Pancreas (tissue), 10 donors: ENCODE measurements around the gene MPO. TPM values are rescaled to one million over a fixed set of nuclear protein-coding genes. Genes with fewer than 3 reads are reported as not detected.

Source experiments
- ATAC-seq, 4 donors: fragments of 200-7000 bp; cut with Tn5 transposase; one replicate each; pipeline versions ENCODE4 v1.8.0 to v1.9.1; 2020; ENCODE audit warnings: mild to moderate bottlenecking in 4 of 4, moderate library complexity in 4 of 4
- DNase-seq, 6 donors: peaks; one replicate each; pipeline ENCODE4 v3.0.0-alpha.2; 2020
- FAIRE-seq: peaks from 2 replicates; lab custom pipeline; 2012; peaks lifted over from hg19 to GRCh38; lab: Jason Lieb, UNC
- H3K27ac ChIP-seq, 4 donors: fragments of 200-600 bp; sonication (generic); 1 replicate in 3 of 4; 2 replicates in 1 of 4; pipeline versions ENCODE4 v1.5.0 to v1.8.0; 2020
- H3K27me3 ChIP-seq, 4 donors: fragments of 200-600 bp; one replicate each; pipeline ENCODE4 v1.8.0; 2021
- H3K36me3 ChIP-seq, 3 donors: fragments of 200-600 bp; sonication (generic) in 1 of 3; one replicate each; pipeline versions ENCODE4 v1.5.0 to v1.8.0; 2020 to 2021
- H3K4me1 ChIP-seq, 3 donors: fragments of 200-600 bp; one replicate each; pipeline ENCODE4 v1.8.0; 2021
- H3K4me3 ChIP-seq, 4 donors: fragments of 200-600 bp; sonication (generic) in 2 of 4; one replicate each; pipeline versions ENCODE4 v1.5.0 to v1.8.0; 2020 to 2021
- H3K9me3 ChIP-seq, 4 donors: fragments of 200-600 bp; one replicate each; pipeline ENCODE4 v1.8.0; 2021
- WGBS, 2 donors: extraction: QIAGEN DNeasy Blood & Tissue Kit; methylation state at CpG; one replicate each; pipeline ENCODE4 v1.1.7; 2013; 5-methylcytosine and 5-hydroxymethylcytosine counted together
- intact Hi-C, 3 donors: fragments of 100-400 bp; cut with DNase I; formaldehyde crosslinking; loops; one replicate each; pipeline versions ENCODE4 v1.11.1 to v1.14.2; 2022
- polyA plus RNA-seq, 2 donors: library from polyadenylated mRNA; stranded (reverse); fragments of 200-250 nt; gene quantifications; one replicate each; pipeline ENCODE4 v1.2.3, GENCODE V29; 2013
- total RNA-seq, 6 donors: library from RNA; stranded (reverse); fragmentation: NEBNext Ultra II Directional in 4 of 6; extraction: Animal tissue kit (Norgen Biotek cat#: 25700) in 4 of 6; gene quantifications; one replicate each; pipeline versions ENCODE4 v1.2.1 to v1.2.4, GENCODE V29; 2021 to 2023
- TF ChIP-seq, protein P1 (sequence below), 4 donors: fragments of 200-600 bp; sonication (generic) in 3 of 4; IDR thresholded peaks; one replicate each; pipeline versions ENCODE4 v1.5.0 to v1.8.0; 2021; ENCODE audit warnings: antibody characterized with exemption in 4 of 4
- donor health status: healthy with polysubstance abuse.
- donor health status: DM: no; HTN: no; CAD: no; lungs with moderate emphysema.
- donor health status: DM: no; HTN: no; CAD: no.
- donor health status: control.
- donor health status: control.
- donor health status: Bipolar disorder and iron deficiency.
- donor health status: DM: yes; HTN: yes; CAD: no.
- donor health status: DM: no; HTN: no; CAD: no.
- donor health status: DM: no; HTN: no; CAD: no.
- donor health status: DM: yes; HTN: yes; CAD: no.

MPO gene
- total and polyA plus RNA-seq, 8 donors, result 0.03 to 0.28 (median 0.09) TPM; not detected in 1

DNA sequence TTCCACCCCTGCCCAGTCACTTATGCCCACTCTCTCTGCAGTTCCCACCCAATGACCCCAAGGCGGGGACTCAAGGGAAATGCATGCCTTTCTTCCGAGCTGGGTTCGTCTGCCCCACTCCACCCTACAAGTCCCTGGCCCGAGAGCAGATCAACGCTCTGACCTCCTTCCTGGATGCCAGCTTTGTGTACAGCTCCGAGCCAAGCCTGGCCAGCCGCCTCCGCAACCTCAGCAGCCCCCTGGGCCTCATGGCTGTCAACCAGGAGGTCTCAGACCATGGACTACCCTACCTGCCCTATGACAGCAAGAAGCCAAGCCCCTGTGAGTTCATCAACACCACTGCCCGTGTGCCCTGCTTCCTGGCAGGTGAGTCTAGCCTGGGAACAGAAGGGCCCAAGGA is 28.6 kb downstream of the MPO start:
- intact Hi-C loops, result no loop called here
- Histone ChIP-seq H3K27me3 (no peaks in the 10 kb centered on the region), H3K4me1 (no peaks in the 10 kb centered on the region), H3K36me3 (no peaks in the 10 kb centered on the region), H3K4me3 (no peak overlapping the region), H3K9me3 (no peaks in the 10 kb centered on the region), H3K27ac (no peak overlapping the region)
- no peak for ATAC-seq
- no peak for DNase-seq
- TF ChIP-seq, protein P1, sequence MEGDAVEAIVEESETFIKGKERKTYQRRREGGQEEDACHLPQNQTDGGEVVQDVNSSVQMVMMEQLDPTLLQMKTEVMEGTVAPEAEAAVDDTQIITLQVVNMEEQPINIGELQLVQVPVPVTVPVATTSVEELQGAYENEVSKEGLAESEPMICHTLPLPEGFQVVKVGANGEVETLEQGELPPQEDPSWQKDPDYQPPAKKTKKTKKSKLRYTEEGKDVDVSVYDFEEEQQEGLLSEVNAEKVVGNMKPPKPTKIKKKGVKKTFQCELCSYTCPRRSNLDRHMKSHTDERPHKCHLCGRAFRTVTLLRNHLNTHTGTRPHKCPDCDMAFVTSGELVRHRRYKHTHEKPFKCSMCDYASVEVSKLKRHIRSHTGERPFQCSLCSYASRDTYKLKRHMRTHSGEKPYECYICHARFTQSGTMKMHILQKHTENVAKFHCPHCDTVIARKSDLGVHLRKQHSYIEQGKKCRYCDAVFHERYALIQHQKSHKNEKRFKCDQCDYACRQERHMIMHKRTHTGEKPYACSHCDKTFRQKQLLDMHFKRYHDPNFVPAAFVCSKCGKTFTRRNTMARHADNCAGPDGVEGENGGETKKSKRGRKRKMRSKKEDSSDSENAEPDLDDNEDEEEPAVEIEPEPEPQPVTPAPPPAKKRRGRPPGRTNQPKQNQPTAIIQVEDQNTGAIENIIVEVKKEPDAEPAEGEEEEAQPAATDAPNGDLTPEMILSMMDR (IDR thresholded peaks at IDR 0.05), result no peak
- FAIRE-seq, result no peak
- WGBS, 2 donors, result 57 to 58% methylated on average over 9 of the region's 9 CpGs

DNA sequence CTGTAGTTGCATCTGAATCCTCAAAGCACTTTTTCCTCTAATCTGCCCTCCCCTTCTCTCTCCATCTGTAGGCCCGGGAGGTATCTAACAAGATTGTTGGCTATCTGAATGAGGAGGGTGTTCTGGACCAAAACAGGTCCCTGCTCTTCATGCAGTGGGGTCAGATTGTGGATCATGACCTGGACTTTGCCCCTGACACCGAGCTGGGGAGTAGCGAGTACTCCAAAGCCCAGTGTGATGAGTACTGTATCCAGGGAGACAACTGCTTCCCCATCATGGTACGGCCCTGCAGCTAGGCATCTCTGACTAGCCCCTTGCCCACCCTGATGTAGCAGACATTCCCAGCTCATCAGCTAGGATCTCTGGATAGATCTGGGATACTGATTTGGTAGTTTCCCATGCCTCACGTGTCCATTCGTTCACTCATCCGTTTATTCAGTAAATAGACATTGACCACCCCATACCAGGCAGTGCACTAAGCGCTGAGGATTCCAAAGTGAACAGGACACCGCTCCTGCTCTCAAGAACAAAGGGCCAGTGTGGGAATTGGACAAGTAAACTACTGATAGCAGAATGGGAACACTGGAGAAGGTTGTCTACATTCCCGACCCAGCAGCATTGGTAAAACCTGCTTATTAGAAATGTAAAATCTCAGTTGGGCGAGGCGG is 30.3 kb downstream of the MPO start:
- no peak for ATAC-seq
- H3K27me3 ChIP-seq, result no peaks in the 10 kb centered on the region

DNA sequence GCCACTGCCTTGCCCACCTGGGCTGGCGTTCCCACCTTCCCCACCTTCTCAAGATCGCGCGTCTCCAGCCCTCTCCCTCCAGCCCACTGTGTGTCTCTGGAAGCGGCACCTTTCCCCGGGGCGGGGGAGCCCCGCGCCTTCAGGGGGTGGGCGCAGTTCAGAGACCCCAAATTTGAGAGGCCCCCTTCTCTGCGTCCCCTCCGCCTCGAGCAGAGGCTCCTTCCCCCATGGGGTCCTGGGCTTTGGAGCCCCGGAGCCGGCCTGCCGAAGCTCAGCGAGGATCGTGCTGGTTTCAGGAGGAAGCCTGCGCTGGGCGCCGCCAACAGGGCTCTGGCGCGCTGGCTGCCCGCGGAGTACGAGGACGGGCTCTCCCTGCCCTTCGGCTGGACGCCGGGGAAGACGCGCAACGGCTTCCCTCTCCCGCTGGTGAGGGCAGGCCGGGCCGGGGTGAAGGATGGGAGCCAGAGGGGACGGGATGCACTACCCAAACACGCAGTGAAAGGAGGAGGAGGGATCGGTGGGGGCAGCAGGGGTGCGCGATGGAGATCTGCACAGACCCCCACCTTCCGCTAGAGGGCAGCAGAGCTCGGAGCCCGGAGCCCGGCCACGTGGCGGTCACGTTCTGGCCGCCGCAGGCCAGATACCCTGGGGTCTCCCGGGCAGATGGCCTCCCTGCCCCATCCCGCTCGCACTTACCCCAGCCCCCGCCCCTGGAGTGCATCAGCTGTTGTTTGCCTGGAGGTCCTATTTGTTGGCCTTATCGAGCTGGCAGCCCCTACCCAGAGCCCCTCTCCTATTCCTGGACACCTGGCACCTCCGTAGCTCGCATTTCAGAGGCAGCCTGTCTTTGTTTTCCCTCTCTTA is 31.2 kb downstream of the MPO start:
- FAIRE-seq (no peak), DNase-seq (peak; percentile 39 to 88 (median 72)), ATAC-seq (peak; percentile 89 to 98 (median 96))
- Histone ChIP-seq H3K27me3 (no peaks in the 10 kb centered on the region), H3K36me3 (no peaks in the 10 kb centered on the region), H3K4me3 (peak overlapping the region; percentile 5 to 51 (median 22)), H3K27ac (no peak overlapping the region), H3K4me1 (no peaks in the 10 kb centered on the region), H3K9me3 (no peaks in the 10 kb centered on the region)
- intact Hi-C loops, result no loop called here
- TF ChIP-seq, protein P1 (IDR thresholded peaks at IDR 0.05), result peak; percentile 94 to 99 (median 96)
- WGBS, 2 donors, result 5% methylated on average over 57 of the region's 57 CpGs

More for the DNA sequence above, 30.3 kb downstream of the MPO start:
- Histone ChIP-seq H3K36me3 (no peaks in the 10 kb centered on the region), H3K27ac (no peak overlapping the region), H3K9me3 (no peaks in the 10 kb centered on the region), H3K4me1 (no peaks in the 10 kb centered on the region), H3K4me3 (no peak overlapping the region)
- intact Hi-C loops, result no loop called here
- FAIRE-seq (no peak), DNase-seq (no peak)
- TF ChIP-seq, protein P1 (IDR thresholded peaks at IDR 0.05), result no peak
- WGBS, 2 donors, result 68 to 77% methylated on average over 12 of the region's 12 CpGs

DNA sequence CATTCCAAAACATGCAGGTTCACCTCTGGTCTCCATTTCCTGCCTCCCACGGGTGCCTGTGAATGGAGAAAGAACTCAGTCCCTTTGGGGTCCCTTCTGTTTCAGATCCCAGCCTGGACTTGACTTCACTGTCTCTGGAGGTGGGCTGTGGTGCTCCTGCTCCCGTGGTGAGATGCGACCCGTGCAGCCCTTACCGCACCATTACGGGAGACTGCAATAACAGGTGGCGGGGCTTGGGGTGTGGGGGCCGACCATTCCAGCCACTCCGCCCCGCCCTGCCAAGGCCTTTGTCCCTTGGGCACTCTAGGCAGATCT is 31.8 kb downstream of the MPO start:
- WGBS, 2 donors, result 22 to 26% methylated on average over 10 of the region's 10 CpGs
- H3K36me3 ChIP-seq, result no peaks in the 10 kb centered on the region
- no peak overlapping the region for H3K27ac ChIP-seq
- no peaks in the 10 kb centered on the region for H3K27me3 ChIP-seq
- intact Hi-C loops, result no loop called here
- no peaks in the 10 kb centered on the region for H3K9me3 ChIP-seq
- peak overlapping the region in 1 of 4 donors; percentile 51 for H3K4me3 ChIP-seq
- FAIRE-seq, result no peak
- peak in 1 of 4 donors; percentile 12 for ATAC-seq
- TF ChIP-seq, protein P1 (IDR thresholded peaks at IDR 0.05), result no peak
- H3K4me1 ChIP-seq, result no peaks in the 10 kb centered on the region
- no peak for DNase-seq
